GM19043 (cell line): ENCODE measurements around the gene PNPLA2.

Source experiments
- ATAC-seq: cut with Tn5 transposase; IDR thresholded peaks from one replicate; pipeline ENCODE4 v1.9.1; 2021; ENCODE audit warnings: low read depth; ENCODE audit not compliant: unreplicated experiment

Gene PNPLA2

GRCh38 chr11:828506-829175 is 9.9 kb downstream of the PNPLA2 start:
- ATAC-seq = no peak

DNA sequence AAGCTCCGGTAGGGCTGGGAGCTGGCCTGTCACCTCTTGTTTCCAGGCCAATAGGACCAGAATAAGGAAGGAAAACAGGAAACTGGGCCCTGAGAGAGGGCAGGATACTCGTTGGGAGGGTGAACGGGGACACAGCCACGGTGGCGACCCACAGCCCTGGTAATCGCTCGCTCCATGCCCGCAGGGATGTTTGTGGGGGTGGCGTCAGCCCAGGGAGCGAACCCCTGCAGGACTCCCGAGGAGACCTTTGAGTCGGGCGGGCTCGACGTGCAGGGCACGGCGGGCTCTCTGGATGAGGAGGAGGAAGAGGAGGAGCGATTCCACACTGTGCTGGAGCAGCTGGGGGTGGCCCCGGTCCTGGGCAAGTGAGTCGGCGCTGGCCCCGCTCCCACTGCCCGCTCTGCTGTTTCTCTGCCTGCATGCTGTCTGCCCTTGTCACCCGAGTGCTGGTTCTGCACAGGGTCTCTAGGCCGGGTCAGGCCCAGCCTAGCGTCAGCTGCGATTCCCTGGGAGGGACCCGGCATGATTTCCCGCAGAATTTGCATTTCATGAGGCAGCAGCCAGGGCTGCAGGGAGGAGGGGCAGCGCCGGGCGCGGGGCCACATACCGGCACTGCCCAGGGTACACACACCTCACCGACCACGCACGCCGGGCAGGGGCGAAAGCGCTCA is 10.6 kb downstream of the PNPLA2 start:
- ATAC-seq = no peak

- ATAC-seq = no peak
These were observed 11.2 kb downstream of the PNPLA2 start for GRCh38 chr11:829847-830294.

GRCh38 chr11:830295-831117 is 11.8 kb downstream of the PNPLA2 start:
- no peak for ATAC-seq

GRCh38 chr11:831118-831864 is 12.6 kb downstream of the PNPLA2 start:
- no peak for ATAC-seq

DNA sequence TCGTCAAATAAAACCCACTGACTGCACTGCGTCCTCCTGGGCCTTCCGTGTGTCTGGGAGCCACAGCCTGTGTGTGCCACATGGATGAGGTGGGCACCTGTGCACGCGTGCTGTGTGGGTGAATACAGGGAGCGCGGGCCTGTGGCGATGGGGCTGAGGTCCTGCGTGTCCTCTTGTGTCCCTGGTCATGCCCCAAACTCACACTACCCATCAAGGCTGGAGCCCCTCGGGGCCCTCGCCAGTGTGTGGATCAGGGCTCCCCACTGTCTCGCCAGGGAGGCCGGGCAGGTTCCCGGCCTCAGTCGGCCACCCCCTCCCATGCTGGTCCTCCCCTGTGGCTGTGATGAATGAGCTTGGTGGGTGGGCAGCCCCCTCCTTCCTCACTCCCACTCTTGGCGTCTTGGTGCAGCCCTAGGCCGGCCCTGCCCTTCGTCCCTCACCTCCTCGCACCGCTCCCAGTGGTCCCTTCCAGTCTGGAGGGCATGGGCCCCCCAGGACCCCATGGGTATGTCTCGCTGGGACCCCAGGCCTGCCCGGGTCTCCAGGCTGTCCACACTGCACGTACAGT is 13.3 kb downstream of the PNPLA2 start:
- ATAC-seq = no peak

GRCh38 chr11:832529-833113 is 13.9 kb downstream of the PNPLA2 start, which contains the start of gene CD151:
Gene CD151 (plus strand): TSS chr11:832952. CDS start chr11:836070, 3,118 bp downstream.
- ATAC-seq = no peak

DNA sequence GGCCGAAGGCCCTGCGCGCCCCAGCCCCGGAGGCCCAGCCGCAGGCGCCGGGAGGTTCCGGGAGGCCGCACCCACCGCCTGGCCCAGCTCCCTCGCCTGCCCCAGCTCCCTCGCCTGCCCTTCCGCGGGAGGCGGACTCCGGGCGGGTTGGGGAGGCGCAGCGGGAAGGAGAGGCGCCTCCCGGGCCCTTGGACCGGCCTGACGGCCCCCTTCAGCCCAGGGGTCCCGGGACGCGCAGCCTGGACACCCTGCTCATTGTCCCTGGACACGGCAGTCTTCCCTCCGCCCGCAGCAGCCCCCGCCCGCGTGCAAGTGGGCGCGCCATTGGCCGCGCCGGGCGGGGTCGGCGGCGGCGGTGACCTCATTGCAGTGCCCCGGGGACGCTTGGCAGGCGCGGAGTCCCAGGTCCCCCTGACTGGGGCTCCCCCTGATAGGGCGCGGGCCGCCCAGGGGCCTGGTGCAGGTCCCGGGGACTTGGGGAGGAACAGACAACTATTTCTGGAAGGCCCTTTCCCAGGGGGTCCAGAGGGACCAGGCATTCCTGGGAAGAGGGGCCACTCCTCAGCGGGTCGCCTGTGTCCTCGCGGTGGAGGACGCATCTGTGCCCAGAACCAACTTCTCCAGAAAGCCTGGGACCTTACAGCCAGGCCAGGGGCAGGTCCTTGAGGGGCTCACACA is 14.5 kb downstream of the PNPLA2 start:
- no peak for ATAC-seq

DNA sequence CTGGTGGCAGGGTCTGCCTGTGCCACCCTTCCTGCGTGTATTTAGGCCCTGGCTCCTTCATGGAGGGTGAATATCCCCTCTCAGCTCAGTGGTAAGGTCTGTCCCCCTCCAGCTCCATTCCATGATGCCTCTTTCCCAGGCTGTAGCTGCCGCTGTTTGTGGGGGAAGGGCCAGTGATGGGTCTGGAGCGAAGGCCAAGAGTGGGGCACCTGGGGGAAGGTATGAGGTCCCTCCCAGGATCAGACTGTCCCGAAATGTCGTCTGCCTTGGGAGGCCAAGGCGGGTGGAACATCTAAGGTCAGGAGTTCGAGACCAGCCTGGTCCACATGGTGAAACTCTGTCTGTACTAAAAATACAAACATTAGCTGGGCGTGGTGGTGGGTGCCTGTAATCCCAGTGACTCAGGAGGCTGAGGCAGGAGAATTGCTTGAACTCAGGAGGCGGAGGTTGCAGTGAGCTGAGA is 15.2 kb downstream of the PNPLA2 start:
- no peak for ATAC-seq

- ATAC-seq = no peak
These were observed 15.9 kb downstream of the PNPLA2 start for GRCh38 chr11:834371-835316.

- ATAC-seq = no peak
These were observed 17.6 kb downstream of the PNPLA2 start for GRCh38 chr11:836274-836673.

DNA sequence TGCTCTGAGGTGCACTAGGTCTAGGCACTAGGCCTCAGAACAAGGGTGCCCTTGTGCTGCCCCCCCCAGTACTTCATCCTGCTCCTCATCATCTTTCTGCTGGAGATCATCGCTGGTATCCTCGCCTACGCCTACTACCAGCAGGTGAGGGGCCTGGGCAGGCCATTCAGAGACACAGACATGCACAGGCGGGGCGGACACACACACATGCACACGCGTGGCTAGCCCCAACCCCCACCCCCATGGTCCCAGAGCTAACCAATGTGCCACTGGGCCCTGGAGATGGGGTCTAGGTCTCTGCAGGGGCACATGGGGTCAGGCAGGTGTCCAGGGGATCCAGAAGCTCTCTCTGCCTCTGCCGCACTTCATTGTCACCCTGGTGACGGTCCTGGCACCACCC is 18.0 kb downstream of the PNPLA2 start:
- ATAC-seq = no peak

DNA sequence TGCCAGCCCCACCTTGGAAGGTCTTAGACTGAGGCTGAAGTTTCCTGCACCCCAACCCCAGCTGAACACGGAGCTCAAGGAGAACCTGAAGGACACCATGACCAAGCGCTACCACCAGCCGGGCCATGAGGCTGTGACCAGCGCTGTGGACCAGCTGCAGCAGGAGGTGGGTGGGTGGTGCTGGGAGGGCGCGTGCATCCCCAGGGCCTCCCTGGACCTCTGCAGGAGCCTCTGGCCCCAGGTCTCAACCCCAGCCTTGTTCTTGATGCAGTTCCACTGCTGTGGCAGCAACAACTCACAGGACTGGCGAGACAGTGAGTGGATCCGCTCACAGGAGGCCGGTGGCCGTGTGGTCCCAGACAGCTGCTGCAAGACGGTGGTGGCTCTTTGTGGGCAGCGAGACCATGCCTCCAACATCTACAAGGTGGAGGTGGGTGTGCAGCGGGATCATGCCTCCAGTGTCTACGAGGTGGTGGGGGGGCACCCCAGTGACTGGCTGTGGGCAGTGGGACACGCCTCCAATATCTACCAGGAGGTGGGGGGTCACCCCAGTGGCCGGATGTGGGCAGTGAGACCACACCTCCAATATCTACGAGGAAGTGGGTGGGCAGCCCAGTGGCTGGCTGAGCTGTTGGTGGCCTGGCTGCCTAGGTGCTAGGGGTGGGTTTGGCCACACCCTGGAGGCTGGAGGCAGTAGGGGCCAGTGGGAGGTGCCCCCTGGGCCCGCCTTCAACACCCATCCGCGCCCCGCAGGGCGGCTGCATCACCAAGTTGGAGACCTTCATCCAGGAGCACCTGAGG is 18.7 kb downstream of the PNPLA2 start:
- no peak for ATAC-seq

DNA sequence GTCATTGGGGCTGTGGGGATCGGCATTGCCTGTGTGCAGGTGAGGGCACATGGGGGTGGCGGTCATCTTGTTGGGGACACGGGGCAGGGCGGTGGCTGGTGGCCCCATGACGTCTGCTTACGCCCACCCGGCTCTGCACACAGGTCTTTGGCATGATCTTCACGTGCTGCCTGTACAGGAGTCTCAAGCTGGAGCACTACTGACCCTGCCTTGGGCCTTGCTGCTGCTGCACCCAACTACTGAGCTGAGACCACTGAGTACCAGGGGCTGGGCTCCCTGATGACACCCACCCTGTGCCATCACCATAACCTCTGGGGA is 19.2 kb downstream of the PNPLA2 start:
- no peak for ATAC-seq

GRCh38 chr11:838441-839279 is 19.9 kb downstream of the PNPLA2 start:
- no peak for ATAC-seq

DNA sequence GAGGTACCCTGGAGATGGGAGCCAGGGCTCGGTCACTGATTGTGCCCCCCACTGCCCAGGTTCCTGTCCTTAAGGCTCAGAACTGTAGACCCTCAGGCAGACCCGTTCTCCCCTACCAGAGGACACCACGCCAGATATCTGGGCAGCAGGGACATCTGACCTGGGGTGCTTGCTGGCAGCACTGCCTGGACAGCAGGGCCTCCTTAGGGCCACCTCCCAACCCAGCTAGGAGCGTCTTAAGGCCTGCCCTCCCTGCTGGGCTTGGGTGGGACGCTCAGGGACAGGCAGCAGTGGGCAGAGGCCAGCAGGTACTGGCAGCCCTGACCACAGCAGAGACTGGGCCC is 20.5 kb downstream of the PNPLA2 start:
- ATAC-seq = no peak
